NCI-H2107 treated with DMSO at 0.1 percent for 48 hours (cell line): ENCODE data around the gene CCDC195.
"Not testable (repeated sequence)": the region's sequence is repeated elsewhere in the genome, so short reads cannot be mapped to it uniquely, and the experiment has no call there.

ENCODE experiments used
- DNase-seq: peaks from one replicate; lab custom pipeline; 2025; ENCODE audit not compliant: unreplicated experiment; lab: John Stamatoyannopoulos, UW

The CCDC195 gene

GRCh38 chr2:224691563-224691962 is 24.6 kb downstream of the CCDC195 start:
- DNase-seq: no peak

GRCh38 chr2:224690868-224691267 is 25.3 kb downstream of the CCDC195 start:
- no peak for DNase-seq

- no peak for DNase-seq
These were observed 26.6 kb downstream of the CCDC195 start for GRCh38 chr2:224689539-224689938.

- no peak for DNase-seq
These were observed 27.2 kb downstream of the CCDC195 start for GRCh38 chr2:224688997-224689396.

GRCh38 chr2:224687156-224687555 is 29.0 kb downstream of the CCDC195 start:
- DNase-seq: no peak

- no peak for DNase-seq
These were observed 31.0 kb downstream of the CCDC195 start for GRCh38 chr2:224685121-224685520.

GRCh38 chr2:224682134-224682533 is 34.0 kb downstream of the CCDC195 start:
- DNase-seq: no peak

- no peak for DNase-seq
These were observed 44.4 kb downstream of the CCDC195 start for GRCh38 chr2:224671731-224672130.

GRCh38 chr2:224670203-224670602 is 46.0 kb downstream of the CCDC195 start:
- no peak for DNase-seq

- DNase-seq: no peak
These were observed 46.7 kb downstream of the CCDC195 start for GRCh38 chr2:224669449-224669848.

GRCh38 chr2:224668123-224668909 is 47.8 kb downstream of the CCDC195 start:
- no peak for DNase-seq

- DNase-seq: no peak
These were observed 49.1 kb downstream of the CCDC195 start for GRCh38 chr2:224666951-224667553.

GRCh38 chr2:224663322-224663721 is 52.8 kb downstream of the CCDC195 start:
- DNase-seq: not testable (repeated sequence)

GRCh38 chr2:224661708-224662107 is 54.5 kb downstream of the CCDC195 start:
- DNase-seq: not testable (repeated sequence)

GRCh38 chr2:224659714-224660113 is 56.5 kb downstream of the CCDC195 start:
- DNase-seq: no peak

- no peak for DNase-seq
These were observed 57.3 kb downstream of the CCDC195 start for GRCh38 chr2:224658780-224659405.

GRCh38 chr2:224657349-224657748 is 58.8 kb downstream of the CCDC195 start:
- no peak for DNase-seq

- DNase-seq: no peak
These were observed 61.1 kb downstream of the CCDC195 start for GRCh38 chr2:224655006-224655537.
